SK-N-SH treated with all-trans-retinoic acid at 6 μM for 48 hours (cell line): ENCODE data around the gene L2HGDH.

Source experiments
- RARB ChIP-seq: fragments of 250-450 bp; sonication (Bioruptor Pico); IDR thresholded peaks from 2 replicates; pipeline ENCODE4 v1.8.0; 2021; ENCODE audit warnings: mild to moderate bottlenecking, moderate library complexity
- TOX ChIP-seq: fragments of 250-450 bp; sonication (Bioruptor Pico); IDR thresholded peaks from 2 replicates; pipeline ENCODE4 v1.8.0; 2021; ENCODE audit warnings: mild to moderate bottlenecking, moderate library complexity, borderline replicate concordance
- ZFP30 ChIP-seq: fragments of 450-650 bp; formaldehyde crosslinking; IDR thresholded peaks from 2 replicates; pipeline ENCODE4 v1.5.0; 2022; ENCODE audit warnings: mild to moderate bottlenecking, moderate library complexity
- TF ChIP-seq, protein P1 (sequence below): fragments of 250-450 bp; sonication (Bioruptor Pico); IDR thresholded peaks from 2 replicates; pipeline ENCODE4 v1.5.1; 2020; ENCODE audit warnings: low read depth, mild to moderate bottlenecking, moderate library complexity
- TF ChIP-seq, protein P2 (sequence below): fragments of 250-450 bp; sonication (Bioruptor Pico); IDR thresholded peaks from 2 replicates; pipeline ENCODE4 v1.5.0; 2020; ENCODE audit warnings: mild to moderate bottlenecking, moderate library complexity
- TF ChIP-seq, protein P3 (sequence below): fragments of 250-450 bp; sonication (Bioruptor Pico); IDR thresholded peaks from 2 replicates; pipeline ENCODE4 v1.8.0; 2020; ENCODE audit warnings: mild to moderate bottlenecking, moderate library complexity, borderline replicate concordance

DNA sequence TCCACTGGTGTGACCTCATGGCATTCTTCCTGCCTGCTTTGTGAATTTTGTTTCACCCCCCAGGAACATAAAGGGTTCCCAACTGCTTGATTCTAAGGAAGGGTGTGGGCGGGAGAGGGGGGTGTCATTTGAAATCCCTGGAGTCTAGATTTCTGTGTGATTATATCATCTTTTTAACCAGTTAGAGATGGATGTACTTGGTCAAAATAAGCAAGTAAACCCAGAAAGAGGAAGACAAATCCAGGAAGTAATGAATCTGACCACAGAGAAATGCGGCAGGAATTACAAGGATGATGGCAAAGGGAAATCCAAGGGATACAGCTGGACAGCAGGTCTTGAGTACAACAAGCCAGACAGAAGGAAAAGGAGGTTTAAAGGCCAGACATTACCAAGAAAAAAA lies 38.9 kb upstream of the L2HGDH start:
- TF ChIP-seq RARB (CRISPR knock-in tag) (no peak), TOX (CRISPR knock-in tag) (no peak), ZFP30 (CRISPR knock-in tag) (no peak)
- TF ChIP-seq, protein P1, sequence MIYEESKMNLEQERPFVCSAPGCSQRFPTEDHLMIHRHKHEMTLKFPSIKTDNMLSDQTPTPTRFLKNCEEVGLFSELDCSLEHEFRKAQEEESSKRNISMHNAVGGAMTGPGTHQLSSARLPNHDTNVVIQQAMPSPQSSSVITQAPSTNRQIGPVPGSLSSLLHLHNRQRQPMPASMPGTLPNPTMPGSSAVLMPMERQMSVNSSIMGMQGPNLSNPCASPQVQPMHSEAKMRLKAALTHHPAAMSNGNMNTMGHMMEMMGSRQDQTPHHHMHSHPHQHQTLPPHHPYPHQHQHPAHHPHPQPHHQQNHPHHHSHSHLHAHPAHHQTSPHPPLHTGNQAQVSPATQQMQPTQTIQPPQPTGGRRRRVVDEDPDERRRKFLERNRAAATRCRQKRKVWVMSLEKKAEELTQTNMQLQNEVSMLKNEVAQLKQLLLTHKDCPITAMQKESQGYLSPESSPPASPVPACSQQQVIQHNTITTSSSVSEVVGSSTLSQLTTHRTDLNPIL (CRISPR knock-in tag) = no peak
- TF ChIP-seq, protein P2, sequence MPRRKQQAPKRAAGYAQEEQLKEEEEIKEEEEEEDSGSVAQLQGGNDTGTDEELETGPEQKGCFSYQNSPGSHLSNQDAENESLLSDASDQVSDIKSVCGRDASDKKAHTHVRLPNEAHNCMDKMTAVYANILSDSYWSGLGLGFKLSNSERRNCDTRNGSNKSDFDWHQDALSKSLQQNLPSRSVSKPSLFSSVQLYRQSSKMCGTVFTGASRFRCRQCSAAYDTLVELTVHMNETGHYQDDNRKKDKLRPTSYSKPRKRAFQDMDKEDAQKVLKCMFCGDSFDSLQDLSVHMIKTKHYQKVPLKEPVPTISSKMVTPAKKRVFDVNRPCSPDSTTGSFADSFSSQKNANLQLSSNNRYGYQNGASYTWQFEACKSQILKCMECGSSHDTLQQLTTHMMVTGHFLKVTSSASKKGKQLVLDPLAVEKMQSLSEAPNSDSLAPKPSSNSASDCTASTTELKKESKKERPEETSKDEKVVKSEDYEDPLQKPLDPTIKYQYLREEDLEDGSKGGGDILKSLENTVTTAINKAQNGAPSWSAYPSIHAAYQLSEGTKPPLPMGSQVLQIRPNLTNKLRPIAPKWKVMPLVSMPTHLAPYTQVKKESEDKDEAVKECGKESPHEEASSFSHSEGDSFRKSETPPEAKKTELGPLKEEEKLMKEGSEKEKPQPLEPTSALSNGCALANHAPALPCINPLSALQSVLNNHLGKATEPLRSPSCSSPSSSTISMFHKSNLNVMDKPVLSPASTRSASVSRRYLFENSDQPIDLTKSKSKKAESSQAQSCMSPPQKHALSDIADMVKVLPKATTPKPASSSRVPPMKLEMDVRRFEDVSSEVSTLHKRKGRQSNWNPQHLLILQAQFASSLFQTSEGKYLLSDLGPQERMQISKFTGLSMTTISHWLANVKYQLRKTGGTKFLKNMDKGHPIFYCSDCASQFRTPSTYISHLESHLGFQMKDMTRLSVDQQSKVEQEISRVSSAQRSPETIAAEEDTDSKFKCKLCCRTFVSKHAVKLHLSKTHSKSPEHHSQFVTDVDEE (CRISPR knock-in tag) = no peak
- TF ChIP-seq, protein P3, sequence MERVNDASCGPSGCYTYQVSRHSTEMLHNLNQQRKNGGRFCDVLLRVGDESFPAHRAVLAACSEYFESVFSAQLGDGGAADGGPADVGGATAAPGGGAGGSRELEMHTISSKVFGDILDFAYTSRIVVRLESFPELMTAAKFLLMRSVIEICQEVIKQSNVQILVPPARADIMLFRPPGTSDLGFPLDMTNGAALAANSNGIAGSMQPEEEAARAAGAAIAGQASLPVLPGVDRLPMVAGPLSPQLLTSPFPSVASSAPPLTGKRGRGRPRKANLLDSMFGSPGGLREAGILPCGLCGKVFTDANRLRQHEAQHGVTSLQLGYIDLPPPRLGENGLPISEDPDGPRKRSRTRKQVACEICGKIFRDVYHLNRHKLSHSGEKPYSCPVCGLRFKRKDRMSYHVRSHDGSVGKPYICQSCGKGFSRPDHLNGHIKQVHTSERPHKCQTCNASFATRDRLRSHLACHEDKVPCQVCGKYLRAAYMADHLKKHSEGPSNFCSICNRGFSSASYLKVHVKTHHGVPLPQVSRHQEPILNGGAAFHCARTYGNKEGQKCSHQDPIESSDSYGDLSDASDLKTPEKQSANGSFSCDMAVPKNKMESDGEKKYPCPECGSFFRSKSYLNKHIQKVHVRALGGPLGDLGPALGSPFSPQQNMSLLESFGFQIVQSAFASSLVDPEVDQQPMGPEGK = no peak
